ENCODE results near the gene CACNA1E.

CACNA1E gene

GRCh38 chr1:181676269-181676668 is 193.0 kb downstream of the CACNA1E start:
- DNase-seq (ENCODE audit: low spot score): peak; percentile 53
- no peak for FAIRE-seq

GRCh38 chr1:181680332-181680731 is 197.0 kb downstream of the CACNA1E start:
- DNase-seq (ENCODE audit: low spot score) (no peak), FAIRE-seq (no peak)

- no peak for DNase-seq (ENCODE audit: low spot score)
- no peak for FAIRE-seq
Measured at GRCh38 chr1:181680871-181681270, 197.6 kb downstream of the CACNA1E start.

GRCh38 chr1:181685211-181685610 is 201.9 kb downstream of the CACNA1E start:
- DNase-seq (ENCODE audit: low spot score) (no peak), FAIRE-seq (no peak)

- DNase-seq (ENCODE audit: low spot score): no peak
- FAIRE-seq: no peak
Measured at GRCh38 chr1:181701891-181702290, 218.6 kb downstream of the CACNA1E start.

- DNase-seq (ENCODE audit: low spot score): no peak
Measured at GRCh38 chr1:181704546-181704945, 221.2 kb downstream of the CACNA1E start.

GRCh38 chr1:181711820-181712219 is 228.5 kb downstream of the CACNA1E start:
- no peak for FAIRE-seq

More at GRCh38 chr1:181704546-181704945, 221.2 kb downstream of the CACNA1E start:
- peak; percentile 13 for FAIRE-seq

GRCh38 chr1:181712711-181713110 is 229.4 kb downstream of the CACNA1E start:
- DNase-seq (ENCODE audit: low spot score) (no peak), FAIRE-seq (no peak)

More at GRCh38 chr1:181711820-181712219, 228.5 kb downstream of the CACNA1E start:
- no peak for DNase-seq (ENCODE audit: low spot score)

- FAIRE-seq: no peak
- no peak for DNase-seq (ENCODE audit: low spot score)
Measured at GRCh38 chr1:181714428-181714827, 231.1 kb downstream of the CACNA1E start.

- DNase-seq (ENCODE audit: low spot score): no peak
- FAIRE-seq: no peak
Measured at GRCh38 chr1:181718034-181718433, 234.7 kb downstream of the CACNA1E start.

- FAIRE-seq: no peak
- DNase-seq (ENCODE audit: low spot score): peak; percentile 18
Measured at GRCh38 chr1:181726320-181727012, 243.1 kb downstream of the CACNA1E start.

- DNase-seq (ENCODE audit: low spot score) (no peak), FAIRE-seq (no peak)
Measured at GRCh38 chr1:181730606-181731005, 247.3 kb downstream of the CACNA1E start.

GRCh38 chr1:181732218-181732990 is 249.1 kb downstream of the CACNA1E start:
- DNase-seq (ENCODE audit: low spot score) (no peak), FAIRE-seq (no peak)

GRCh38 chr1:181733486-181733885 is 250.2 kb downstream of the CACNA1E start:
- no peak for DNase-seq (ENCODE audit: low spot score)
- FAIRE-seq: no peak

- FAIRE-seq (no peak), DNase-seq (ENCODE audit: low spot score) (no peak)
Measured at GRCh38 chr1:181737056-181737455, 253.7 kb downstream of the CACNA1E start.

- FAIRE-seq (no peak), DNase-seq (ENCODE audit: low spot score) (no peak)
Measured at GRCh38 chr1:181739214-181739613, 255.9 kb downstream of the CACNA1E start.

- DNase-seq (ENCODE audit: low spot score) (no peak), FAIRE-seq (no peak)
Measured at GRCh38 chr1:181742426-181742825, 259.1 kb downstream of the CACNA1E start.

GRCh38 chr1:181743878-181744312 is 260.6 kb downstream of the CACNA1E start:
- FAIRE-seq (no peak), DNase-seq (ENCODE audit: low spot score) (peak; percentile 33)

- DNase-seq (ENCODE audit: low spot score) (no peak), FAIRE-seq (no peak)
Measured at GRCh38 chr1:181746224-181746623, 262.9 kb downstream of the CACNA1E start.

- DNase-seq (ENCODE audit: low spot score): no peak
- FAIRE-seq: no peak
Measured at GRCh38 chr1:181748013-181748412, 264.7 kb downstream of the CACNA1E start.

GRCh38 chr1:181754103-181754502 is 270.8 kb downstream of the CACNA1E start:
- FAIRE-seq (no peak), DNase-seq (ENCODE audit: low spot score) (no peak)

- FAIRE-seq: no peak
Measured at GRCh38 chr1:181759481-181759880, 276.2 kb downstream of the CACNA1E start.

GRCh38 chr1:181763736-181764135 is 280.4 kb downstream of the CACNA1E start:
- FAIRE-seq (no peak), DNase-seq (ENCODE audit: low spot score) (no peak)

More at GRCh38 chr1:181759481-181759880, 276.2 kb downstream of the CACNA1E start:
- DNase-seq (ENCODE audit: low spot score): no peak

Measured in urothelium cell line (cell line).